HG03439 (cell line): ENCODE measurements around the gene KCNK18.

ENCODE experiments used
- ATAC-seq: cut with Tn5 transposase; IDR thresholded peaks from one replicate; pipeline ENCODE4 v1.9.1; 2021; ENCODE audit warnings: mild to moderate bottlenecking, moderate library complexity; ENCODE audit not compliant: unreplicated experiment

The KCNK18 gene

GRCh38 chr10:117249493-117250093, 52.3 kb downstream of the KCNK18 start:
- ATAC-seq = no peak

DNA sequence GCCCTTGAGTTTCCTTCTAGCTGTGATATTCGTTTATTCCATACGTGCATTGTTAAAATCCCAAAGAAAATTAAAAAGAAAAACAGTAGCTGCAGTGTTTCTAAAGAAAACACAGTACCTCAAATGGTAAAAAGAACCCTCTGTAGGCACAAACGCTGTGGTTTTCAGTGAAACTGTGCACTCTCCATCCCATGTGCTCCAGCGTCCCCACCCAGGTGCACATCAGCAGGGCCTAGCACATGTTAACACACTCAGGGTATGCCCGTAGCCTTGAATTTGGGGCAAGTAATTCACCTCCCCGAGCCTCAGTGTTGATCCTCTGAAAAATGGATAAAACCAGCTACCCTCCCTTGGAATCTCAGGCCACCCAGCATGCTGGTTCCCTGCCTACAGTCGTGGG, 53.1 kb downstream of the KCNK18 start:
- ATAC-seq = no peak

DNA sequence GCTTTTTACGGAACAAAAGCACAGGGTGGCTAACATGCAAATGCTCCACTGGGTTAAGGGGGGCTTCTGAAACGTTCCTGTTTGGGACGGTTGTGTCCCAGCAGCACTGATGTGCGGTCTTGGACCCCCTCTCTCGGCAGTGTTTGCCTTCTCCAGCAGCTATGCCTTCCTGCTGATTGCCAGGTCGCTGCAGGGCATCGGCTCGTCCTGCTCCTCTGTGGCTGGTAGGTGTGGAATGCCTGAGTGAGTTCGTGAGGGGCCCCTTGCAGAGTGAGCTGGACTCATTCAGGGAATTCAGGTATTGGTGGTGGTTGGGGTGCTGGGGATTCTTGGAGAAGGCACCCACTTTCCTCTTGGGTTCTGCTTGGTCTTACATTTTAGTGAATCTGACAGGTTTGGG, 56.6 kb downstream of the KCNK18 start:
- no peak for ATAC-seq

GRCh38 chr10:117254338-117254737, 57.0 kb downstream of the KCNK18 start:
- ATAC-seq = no peak

- no peak for ATAC-seq
Measured at GRCh38 chr10:117254774-117255735, 57.8 kb downstream of the KCNK18 start.

DNA sequence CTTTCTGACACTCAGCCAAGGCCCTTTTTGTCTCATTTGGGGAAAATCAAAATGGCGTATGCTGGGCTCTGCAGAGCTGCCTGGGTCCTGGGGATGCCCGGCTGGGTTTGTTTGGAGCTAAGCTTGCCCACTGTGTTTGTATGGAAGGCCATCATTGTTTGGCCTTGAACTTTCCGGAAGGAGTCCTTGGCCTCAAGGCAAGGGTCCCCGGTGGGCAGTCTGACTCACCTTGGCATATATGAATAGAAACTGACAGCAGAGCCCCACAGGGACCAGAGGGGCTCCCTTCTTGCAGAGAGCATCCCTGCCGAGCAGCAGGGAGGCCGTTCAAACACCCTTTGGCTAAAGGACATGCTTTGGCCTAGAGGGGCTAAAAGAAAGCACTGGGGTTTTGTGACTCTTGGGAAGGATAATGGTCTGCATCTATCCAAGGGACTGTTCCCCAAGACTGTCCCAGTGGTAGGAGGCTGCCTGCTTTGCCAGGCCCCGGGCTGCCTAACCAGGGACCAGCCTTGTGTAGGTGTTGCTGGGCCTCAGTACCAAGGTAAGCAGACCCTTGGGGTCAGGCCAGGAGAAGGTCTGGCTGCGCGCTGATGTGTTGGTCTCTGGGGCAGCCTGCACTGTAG, 58.7 kb downstream of the KCNK18 start:
- ATAC-seq = no peak

GRCh38 chr10:117256910-117257309, 59.6 kb downstream of the KCNK18 start:
- no peak for ATAC-seq

GRCh38 chr10:117257721-117258120, 60.4 kb downstream of the KCNK18 start:
- ATAC-seq = no peak

DNA sequence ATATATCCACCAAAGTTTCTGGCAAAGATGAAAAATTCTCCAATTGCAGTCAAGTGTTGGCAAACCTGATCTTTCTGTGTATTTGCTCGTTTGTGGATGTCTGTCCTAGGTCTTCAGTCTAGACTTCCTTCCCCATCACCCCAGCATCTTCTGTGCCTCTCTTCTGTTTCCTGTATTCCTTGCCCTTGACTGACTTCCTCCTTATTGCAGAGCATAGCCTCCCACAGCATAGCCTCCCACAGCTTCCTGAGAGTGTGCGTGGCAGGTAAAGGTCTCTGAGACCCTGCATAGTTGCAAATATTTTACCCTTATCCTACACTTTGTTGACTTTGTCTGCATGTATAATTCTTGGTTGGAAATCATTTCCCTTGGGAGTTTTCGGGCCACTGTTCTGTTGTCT, 62.0 kb downstream of the KCNK18 start:
- no peak for ATAC-seq
